Measurements from ENCODE around the gene NOB1.
"Not testable (repeated sequence)": the region's sequence is repeated elsewhere in the genome, so short reads cannot be mapped to it uniquely, and the experiment has no call there.

GRCh38 chr16:69731280-69731679, 23.4 kb downstream of the NOB1 start:
- TF ChIP-seq, protein P1, sequence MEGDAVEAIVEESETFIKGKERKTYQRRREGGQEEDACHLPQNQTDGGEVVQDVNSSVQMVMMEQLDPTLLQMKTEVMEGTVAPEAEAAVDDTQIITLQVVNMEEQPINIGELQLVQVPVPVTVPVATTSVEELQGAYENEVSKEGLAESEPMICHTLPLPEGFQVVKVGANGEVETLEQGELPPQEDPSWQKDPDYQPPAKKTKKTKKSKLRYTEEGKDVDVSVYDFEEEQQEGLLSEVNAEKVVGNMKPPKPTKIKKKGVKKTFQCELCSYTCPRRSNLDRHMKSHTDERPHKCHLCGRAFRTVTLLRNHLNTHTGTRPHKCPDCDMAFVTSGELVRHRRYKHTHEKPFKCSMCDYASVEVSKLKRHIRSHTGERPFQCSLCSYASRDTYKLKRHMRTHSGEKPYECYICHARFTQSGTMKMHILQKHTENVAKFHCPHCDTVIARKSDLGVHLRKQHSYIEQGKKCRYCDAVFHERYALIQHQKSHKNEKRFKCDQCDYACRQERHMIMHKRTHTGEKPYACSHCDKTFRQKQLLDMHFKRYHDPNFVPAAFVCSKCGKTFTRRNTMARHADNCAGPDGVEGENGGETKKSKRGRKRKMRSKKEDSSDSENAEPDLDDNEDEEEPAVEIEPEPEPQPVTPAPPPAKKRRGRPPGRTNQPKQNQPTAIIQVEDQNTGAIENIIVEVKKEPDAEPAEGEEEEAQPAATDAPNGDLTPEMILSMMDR (IDR thresholded peaks at IDR 0.05; ENCODE audit: low read length) = not testable (repeated sequence)
- TF ChIP-seq EZH2 (IDR thresholded peaks at IDR 0.05; ENCODE audit: borderline replicate concordance, low read length) = not testable (repeated sequence)

Data from OCI-LY1 (cell line).